Activated naive CD4-positive, alpha-beta T cell treated with anti-CD3 and anti-CD28 coated beads for 36 hours (primary cell): Measurements from ENCODE around the gene BEGAIN. TPM values are rescaled to one million over a fixed set of nuclear protein-coding genes. Genes with fewer than 3 reads are reported as not detected.

ENCODE experiments used
- CTCF ChIA-PET: fragments of 350-600 bp; sonication (Branson Sonifier 250); formaldehyde crosslinking; loops from one replicate; lab custom pipeline; 2021; ENCODE audit warnings: antibody characterized with exemption; lab: Charles Lee
- DNase-seq: peaks from one replicate; pipeline ENCODE4 v3.0.0-alpha.2; 2020
- H3K27ac Mint-ChIP-seq: one replicate; pipeline ENCODE4 v1.8.0; 2021; ENCODE audit warnings: mild to moderate bottlenecking, mixed read lengths
- H3K27me3 Mint-ChIP-seq: one replicate; pipeline ENCODE4 v1.8.0; 2021; ENCODE audit warnings: low read depth, mixed read lengths
- H3K36me3 Mint-ChIP-seq: one replicate; pipeline ENCODE4 v1.8.0; 2021; ENCODE audit warnings: low read depth, mixed read lengths
- H3K4me1 Mint-ChIP-seq: one replicate; pipeline ENCODE4 v1.8.0; 2021; ENCODE audit warnings: low read depth, mixed read lengths
- H3K4me3 Mint-ChIP-seq: one replicate; pipeline ENCODE4 v1.8.0; 2021; ENCODE audit warnings: mild to moderate bottlenecking, moderate library complexity, mixed read lengths
- H3K9me3 Mint-ChIP-seq: one replicate; pipeline ENCODE4 v1.8.0; 2021; ENCODE audit warnings: mixed read lengths
- intact Hi-C: fragments of 100-400 bp; cut with micrococcal nuclease; formaldehyde crosslinking; loops from one replicate; pipeline ENCODE4 v1.15.1; 2023
- total RNA-seq, 2 experiments: library from RNA; stranded (reverse); gene quantifications; one replicate each; pipeline ENCODE4 v1.2.3, GENCODE V29; 2021

The BEGAIN gene
- total RNA-seq, 2 experiments from 2014 or later, result 5.0 to 5.6 TPM

- H3K27ac Mint-ChIP-seq, result no peak overlapping the region
- CTCF ChIA-PET, result no interaction called here
- intact Hi-C loops, result no loop called here
- peaks cover 5% of the 10 kb centered on the region for H3K36me3 Mint-ChIP-seq
- no peak for DNase-seq
- H3K27me3 Mint-ChIP-seq, result no peaks in the 10 kb centered on the region
- peaks cover 7% of the 10 kb centered on the region for H3K4me1 Mint-ChIP-seq
- no peak overlapping the region for H3K4me3 Mint-ChIP-seq
- H3K9me3 Mint-ChIP-seq, result peaks cover 7% of the 10 kb centered on the region
Measured at GRCh38 chr14:100504372-100505078, 82.7 kb downstream of the BEGAIN start.

GRCh38 chr14:100503251-100503650 lies 84.0 kb downstream of the BEGAIN start:
- Mint-ChIP-seq H3K4me1 (peaks cover 7% of the 10 kb centered on the region), H3K36me3 (peaks cover 5% of the 10 kb centered on the region), H3K27me3 (no peaks in the 10 kb centered on the region), H3K27ac (no peak overlapping the region), H3K9me3 (peaks cover 7% of the 10 kb centered on the region), H3K4me3 (no peak overlapping the region)
- CTCF ChIA-PET, result no interaction called here
- no peak for DNase-seq
- intact Hi-C loops, result no loop called here

GRCh38 chr14:100502622-100503220 lies 84.5 kb downstream of the BEGAIN start:
- intact Hi-C loops, result no loop called here
- Mint-ChIP-seq H3K4me1 (peaks cover 6% of the 10 kb centered on the region), H3K36me3 (peaks cover 5% of the 10 kb centered on the region), H3K4me3 (no peak overlapping the region), H3K9me3 (peaks cover 7% of the 10 kb centered on the region), H3K27ac (no peak overlapping the region), H3K27me3 (no peaks in the 10 kb centered on the region)
- CTCF ChIA-PET, result no interaction called here
- no peak for DNase-seq

- H3K36me3 Mint-ChIP-seq, result peaks cover 1% of the 10 kb centered on the region
- no peak overlapping the region for H3K4me3 Mint-ChIP-seq
- no peaks in the 10 kb centered on the region for H3K4me1 Mint-ChIP-seq
- H3K9me3 Mint-ChIP-seq, result peaks cover 2% of the 10 kb centered on the region
- no peaks in the 10 kb centered on the region for H3K27me3 Mint-ChIP-seq
- no peak overlapping the region for H3K27ac Mint-ChIP-seq
- CTCF ChIA-PET, result no interaction called here
- intact Hi-C loops, result no loop called here
- no peak for DNase-seq
Measured at GRCh38 chr14:100500128-100500527, 87.1 kb downstream of the BEGAIN start.

- no peaks in the 10 kb centered on the region for H3K4me1 Mint-ChIP-seq
- intact Hi-C loops, result no loop called here
- DNase-seq, result no peak
- CTCF ChIA-PET, result no interaction called here
- no peaks in the 10 kb centered on the region for H3K9me3 Mint-ChIP-seq
- no peak overlapping the region for H3K4me3 Mint-ChIP-seq
- no peaks in the 10 kb centered on the region for H3K27me3 Mint-ChIP-seq
- peaks cover 4% of the 10 kb centered on the region for H3K36me3 Mint-ChIP-seq
- no peak overlapping the region for H3K27ac Mint-ChIP-seq
Measured at GRCh38 chr14:100498068-100498467, 89.1 kb downstream of the BEGAIN start.

- CTCF ChIA-PET, result no interaction called here
- intact Hi-C loops, result no loop called here
- Mint-ChIP-seq H3K4me1 (no peaks in the 10 kb centered on the region), H3K9me3 (no peaks in the 10 kb centered on the region), H3K27me3 (no peaks in the 10 kb centered on the region), H3K36me3 (peaks cover 4% of the 10 kb centered on the region), H3K27ac (no peak overlapping the region), H3K4me3 (no peak overlapping the region)
- no peak for DNase-seq
Measured at GRCh38 chr14:100495917-100496316, 91.3 kb downstream of the BEGAIN start.

GRCh38 chr14:100494645-100495044 lies 92.6 kb downstream of the BEGAIN start:
- intact Hi-C loops, result no loop called here
- Mint-ChIP-seq H3K4me1 (no peaks in the 10 kb centered on the region), H3K36me3 (peaks cover 4% of the 10 kb centered on the region), H3K4me3 (no peak overlapping the region), H3K27me3 (no peaks in the 10 kb centered on the region), H3K27ac (no peak overlapping the region), H3K9me3 (no peaks in the 10 kb centered on the region)
- CTCF ChIA-PET, result no interaction called here
- DNase-seq, result no peak

- intact Hi-C loops, result no loop called here
- H3K27me3 Mint-ChIP-seq, result no peaks in the 10 kb centered on the region
- CTCF ChIA-PET, result interaction anchor here (1.5 kb wide), 1 partner anchor 155 kb away, joined by 5 read pairs; no protein-coding TSS in a partner anchor
- H3K27ac Mint-ChIP-seq, result no peak overlapping the region
- peaks cover 5% of the 10 kb centered on the region for H3K4me1 Mint-ChIP-seq
- H3K4me3 Mint-ChIP-seq, result no peak overlapping the region
- DNase-seq, result no peak
- peaks cover 7% of the 10 kb centered on the region for H3K36me3 Mint-ChIP-seq
- H3K9me3 Mint-ChIP-seq, result no peaks in the 10 kb centered on the region
Measured at GRCh38 chr14:100490252-100490651, 97.0 kb downstream of the BEGAIN start.

GRCh38 chr14:100488057-100488456 lies 99.2 kb downstream of the BEGAIN start:
- intact Hi-C loops, result no loop called here
- no peak overlapping the region for H3K4me3 Mint-ChIP-seq
- DNase-seq, result no peak
- CTCF ChIA-PET, result no interaction called here
- H3K4me1 Mint-ChIP-seq, result peaks cover 5% of the 10 kb centered on the region
- H3K9me3 Mint-ChIP-seq, result no peaks in the 10 kb centered on the region
- peaks cover 15% of the 10 kb centered on the region for H3K36me3 Mint-ChIP-seq
- H3K27ac Mint-ChIP-seq, result no peak overlapping the region
- H3K27me3 Mint-ChIP-seq, result no peaks in the 10 kb centered on the region

GRCh38 chr14:100487304-100487703 lies 99.9 kb downstream of the BEGAIN start:
- intact Hi-C loops, result no loop called here
- H3K27ac Mint-ChIP-seq, result no peak overlapping the region
- no peaks in the 10 kb centered on the region for H3K27me3 Mint-ChIP-seq
- peaks cover 5% of the 10 kb centered on the region for H3K4me1 Mint-ChIP-seq
- H3K9me3 Mint-ChIP-seq, result no peaks in the 10 kb centered on the region
- H3K4me3 Mint-ChIP-seq, result no peak overlapping the region
- DNase-seq, result no peak
- CTCF ChIA-PET, result interaction anchor here (1.2 kb wide), 1 partner anchor 158 kb away, joined by 3 read pairs; no protein-coding TSS in a partner anchor
- H3K36me3 Mint-ChIP-seq, result peaks cover 15% of the 10 kb centered on the region

Other genes with a start within 250 kb of the BEGAIN start
- gene WDR25, start 210.9 kb downstream of the BEGAIN start, total RNA-seq, result 1 to 10 TPM; 6.0 to 6.6 TPM
- not detected for gene DLK1, start 139.5 kb upstream of the BEGAIN start, total RNA-seq
- gene MEG3, start 238.7 kb upstream of the BEGAIN start, total RNA-seq, result not detected